ENCODE results near the gene HSPB1. TPM values are rescaled to one million over a fixed set of nuclear protein-coding genes. Genes with fewer than 3 reads are reported as not detected.

Gene HSPB1
- total RNA-seq, 1 donor from 2014 or later = 32.3 TPM

Other genes with a start within 250 kb of the HSPB1 start
- 0.29 TPM in 1 of 2 replicates, not detected in the other for gene SRRM3, start 100.8 kb upstream of the HSPB1 start, total RNA-seq
- gene YWHAG, start 56.3 kb downstream of the HSPB1 start, total RNA-seq = 102 and 104 TPM in 2 replicates
- 0.17 and 0.44 TPM in 2 replicates for gene SSC4D, start 107.0 kb downstream of the HSPB1 start, total RNA-seq
- 5.5 and 6.6 TPM in 2 replicates for gene ZP3, start 122.3 kb downstream of the HSPB1 start, total RNA-seq
- 36.7 and 40.0 TPM in 2 replicates for gene DTX2, start 159.0 kb downstream of the HSPB1 start, total RNA-seq
- gene UPK3B, start 207.9 kb downstream of the HSPB1 start, total RNA-seq = 0.46 and 2.0 TPM in 2 replicates
- 0.05 and 0.27 TPM in 2 replicates for gene SPDYE16, start 240.6 kb downstream of the HSPB1 start, total RNA-seq

All from T-helper 1 cell treated with Interleukin-12 subunit alpha and Interleukin-12 subunit beta and Interleukin-4 antibody, amounts not matched to agents 30 ng/mL and 1 ng/mL, for 36 hours (primary cell).